Hepatocyte (in vitro differentiated cells): ENCODE measurements around the gene EVI2A.
"Not testable (repeated sequence)": the region's sequence is repeated elsewhere in the genome, so short reads cannot be mapped to it uniquely, and the experiment has no call there.

Source experiments
- CTCF ChIP-seq: fragments of 200-600 bp; sonication (generic); IDR thresholded peaks from 2 replicates; pipeline ENCODE4 v1.5.1; 2016; ENCODE audit warnings: antibody characterized with exemption, mild to moderate bottlenecking; ENCODE audit not compliant: poor library complexity
- EZH2 ChIP-seq: fragments of 200-600 bp; sonication (generic); IDR thresholded peaks from 2 replicates; pipeline ENCODE4 v1.6.1; 2016; ENCODE audit warnings: antibody characterized with exemption, mild to moderate bottlenecking, borderline replicate concordance
- EZH2phosphoT487 ChIP-seq: fragments of 200-600 bp; sonication (generic); IDR thresholded peaks from one replicate; pipeline ENCODE4 v1.6.1; 2018; ENCODE audit warnings: antibody characterized with exemption, mild to moderate bottlenecking, low read depth, moderate library complexity; ENCODE audit not compliant: unreplicated experiment, severe bottlenecking

DNA sequence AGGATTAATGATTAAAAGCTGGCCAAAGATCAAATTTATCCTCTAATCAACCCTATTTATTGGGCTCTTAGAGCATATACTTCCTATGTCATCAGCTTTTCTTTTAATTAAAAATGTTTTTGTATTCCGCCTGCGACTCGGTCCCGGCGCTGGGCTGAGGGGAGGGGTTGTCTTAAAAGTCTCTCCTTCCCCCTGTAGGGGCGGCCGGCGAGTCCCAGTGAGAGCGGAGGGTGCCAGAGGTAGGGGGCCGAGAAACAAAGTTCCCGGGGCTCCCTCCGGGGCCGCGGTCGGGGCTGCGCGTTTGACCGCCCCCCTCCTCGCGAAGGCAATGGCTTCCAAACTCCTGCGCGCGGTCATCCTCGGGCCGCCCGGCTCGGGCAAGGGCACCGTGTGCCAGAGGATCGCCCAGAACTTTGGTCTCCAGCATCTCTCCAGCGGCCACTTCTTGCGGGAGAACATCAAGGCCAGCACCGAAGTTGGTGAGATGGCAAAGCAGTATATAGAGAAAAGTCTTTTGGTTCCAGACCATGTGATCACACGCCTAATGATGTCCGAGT is 23.8 kb upstream of the EVI2A start:
- not testable (repeated sequence) for TF ChIP-seq CTCF, EZH2phosphoT487, EZH2
